A549 (cell line): Measurements from ENCODE around the gene PPTC7. TPM values are rescaled to one million over a fixed set of nuclear protein-coding genes. Genes with fewer than 3 reads are reported as not detected.
A peak's percentile ranks its signal among the peaks of the same experiment; 100 is the strongest.

ENCODE experiments used
- ATAC-seq, 2 experiments: fragments of 200-7000 bp in 1 of 2; fragments of >200 bp in 1 of 2; cut with Nextera tagmentation in 1 of 2; cut with Tn5 transposase in 1 of 2; 3 replicates each; pipeline versions ENCODE4 v1.8.0 to v1.9.1; 2018 to 2020; ENCODE audit warnings: mild to moderate bottlenecking in 1 of 2, moderate library complexity in 1 of 2
- CTCF ChIA-PET: fragments of 300-600 bp; sonication (Branson Sonifier 250); formaldehyde crosslinking; extraction: SDS; loops from one replicate; lab custom pipeline; 2021; ENCODE audit warnings: antibody characterized with exemption, inconsistent platforms; lab: Yijun Ruan, JAX
- POLR2A ChIA-PET: fragments of 350-600 bp; formaldehyde crosslinking; extraction: SDS; loops from one replicate; lab custom pipeline; 2021; ENCODE audit warnings: antibody characterized with exemption, inconsistent platforms; lab: Yijun Ruan, JAX
- DNase-seq, 2 experiments: peaks; one replicate each; pipeline versions ENCODE4 v3.0.0 to v3.0.0-alpha.2; 2011 to 2016; ENCODE audit warnings: low read depth in 1 of 2, low spot score in 1 of 2
- FAIRE-seq: peaks from 2 replicates; lab custom pipeline; 2011; peaks lifted over from hg19 to GRCh38; lab: Jason Lieb, UNC
- H3K27ac ChIP-seq, 2 experiments: fragments of >200 bp; sonication (Bioruptor Twin); formaldehyde crosslinking; 3 replicates each; pipeline ENCODE4 v1.5.1; 2016 to 2017
- H3K4me1 ChIP-seq: fragments of >200 bp; sonication (Bioruptor Twin); formaldehyde crosslinking; 3 replicates; pipeline ENCODE4 v1.6.1; 2016
- H3K4me2 ChIP-seq: fragments of >200 bp; sonication (Bioruptor Twin); formaldehyde crosslinking; 3 replicates; pipeline ENCODE4 v1.6.1; 2016
- H3K4me3 ChIP-seq: fragments of >200 bp; sonication (Bioruptor Twin); formaldehyde crosslinking; 3 replicates; pipeline ENCODE4 v1.5.1; 2016
- H3K9me3 ChIP-seq: fragments of >200 bp; sonication (Bioruptor Twin); formaldehyde crosslinking; 3 replicates; pipeline ENCODE4 v1.6.1; 2016
- BCL3 ChIP-seq: fragments of >200 bp; sonication (Bioruptor Twin); formaldehyde crosslinking; IDR thresholded peaks from 3 replicates; pipeline ENCODE4 v1.6.1; 2016
- CEBPB ChIP-seq, 2 experiments: fragments of >200 bp in 1 of 2; sonication (Bioruptor Twin) in 1 of 2; formaldehyde crosslinking in 1 of 2; IDR thresholded peaks; 2 replicates each; pipeline ENCODE4 v1.6.1; 2012 to 2016
- CHD4 ChIP-seq: fragments of 200-600 bp; sonication (generic); IDR thresholded peaks from 2 replicates; pipeline ENCODE4 v1.6.1; 2016; ENCODE audit warnings: antibody characterized with exemption, mild to moderate bottlenecking, borderline replicate concordance
- CTCF ChIP-seq: fragments of >200 bp; sonication (Bioruptor Twin); formaldehyde crosslinking; IDR thresholded peaks from 3 replicates; pipeline ENCODE4 v1.5.1; 2016
- E2F6 ChIP-seq: IDR thresholded peaks from 2 replicates; pipeline ENCODE4 v1.6.1; 2012; ENCODE audit warnings: low read depth, borderline replicate concordance
- EHF ChIP-seq: fragments of 250-450 bp; sonication (Bioruptor Pico); IDR thresholded peaks from 2 replicates; pipeline ENCODE4 v1.5.0; 2020; ENCODE audit warnings: mild to moderate bottlenecking
- EP300 ChIP-seq, 2 experiments: fragments of >200 bp; sonication (Bioruptor Twin); formaldehyde crosslinking; IDR thresholded peaks; 2 replicates in 1 of 2; 3 replicates in 1 of 2; pipeline ENCODE4 v1.6.1; 2016 to 2017
- GATA3 ChIP-seq: IDR thresholded peaks from 2 replicates; pipeline ENCODE4 v1.6.1; 2012; ENCODE audit warnings: borderline replicate concordance
- HEYL ChIP-seq: fragments of 250-450 bp; sonication (Bioruptor Pico); IDR thresholded peaks from 2 replicates; pipeline ENCODE4 v1.8.0; 2021; ENCODE audit warnings: mild to moderate bottlenecking, moderate library complexity
- HOXA7 ChIP-seq: fragments of 250-450 bp; sonication (Bioruptor Pico); IDR thresholded peaks from 2 replicates; pipeline ENCODE4 v1.5.0; 2020; ENCODE audit warnings: mild to moderate bottlenecking, moderate library complexity
- HOXB13 ChIP-seq: fragments of 250-450 bp; sonication (Bioruptor Pico); IDR thresholded peaks from 2 replicates; pipeline ENCODE4 v1.5.0; 2020; ENCODE audit warnings: low read depth, mild to moderate bottlenecking, moderate library complexity
- JUNB ChIP-seq: fragments of >200 bp; sonication (Bioruptor Twin); formaldehyde crosslinking; IDR thresholded peaks from 2 replicates; pipeline ENCODE4 v1.6.1; 2016
- KDM5A ChIP-seq: fragments of 200-600 bp; sonication (generic); IDR thresholded peaks from 2 replicates; pipeline ENCODE4 v1.6.1; 2016; ENCODE audit warnings: antibody characterized with exemption, mild to moderate bottlenecking
- MYC ChIP-seq: IDR thresholded peaks from 2 replicates; pipeline ENCODE4 v1.6.1; 2012; ENCODE audit warnings: mild to moderate bottlenecking, inconsistent platforms, low read length, improper control_type of control experiment, borderline replicate concordance
- NFE2L2 ChIP-seq: fragments of 150-350 bp; conservative IDR thresholded peaks from 2 replicates; pipeline ENCODE4 v1.6.1; 2014; ENCODE audit warnings: low read length
- NPAS2 ChIP-seq: fragments of 250-450 bp; sonication (Bioruptor Pico); IDR thresholded peaks from 2 replicates; pipeline ENCODE4 v1.8.0; 2022; ENCODE audit warnings: mild to moderate bottlenecking, moderate library complexity, borderline replicate concordance
- PHF8 ChIP-seq: fragments of 200-600 bp; sonication (generic); IDR thresholded peaks from 2 replicates; pipeline ENCODE4 v1.6.1; 2016; ENCODE audit warnings: low read depth, mild to moderate bottlenecking, antibody characterized with exemption, moderate library complexity, borderline replicate concordance
- RAD21 ChIP-seq, 2 experiments: fragments of >200 bp in 1 of 2; sonication (Bioruptor Twin) in 1 of 2; formaldehyde crosslinking in 1 of 2; IDR thresholded peaks in 1 of 2; conservative IDR thresholded peaks in 1 of 2; 2 replicates in 1 of 2; 3 replicates in 1 of 2; pipeline ENCODE4 v1.6.1; 2012 to 2018; ENCODE audit warnings: inconsistent platforms in 1 of 2
- RARB ChIP-seq: fragments of 250-450 bp; sonication (Bioruptor Pico); IDR thresholded peaks from 2 replicates; pipeline ENCODE4 v1.8.0; 2021; ENCODE audit warnings: mild to moderate bottlenecking, moderate library complexity
- RCOR1 ChIP-seq: fragments of 150-350 bp; IDR thresholded peaks from 2 replicates; pipeline ENCODE4 v1.6.1; 2014; ENCODE audit warnings: antibody characterized with exemption, low read length, low read depth
- TFCP2L1 ChIP-seq: fragments of 250-450 bp; sonication (Bioruptor Pico); IDR thresholded peaks from 2 replicates; pipeline ENCODE4 v1.5.0; 2021; ENCODE audit warnings: mild to moderate bottlenecking
- TP53 ChIP-seq: fragments of 250-450 bp; sonication (Bioruptor Pico); IDR thresholded peaks from 2 replicates; pipeline ENCODE4 v1.5.0; 2021; ENCODE audit warnings: mild to moderate bottlenecking, moderate library complexity
- USF2 ChIP-seq: fragments of 450-650 bp; IDR thresholded peaks from 2 replicates; pipeline ENCODE4 v1.6.1; 2014; ENCODE audit warnings: antibody characterized with exemption
- ZFP36 ChIP-seq: fragments of 450-650 bp; IDR thresholded peaks from 2 replicates; pipeline ENCODE4 v1.6.1; 2014; ENCODE audit warnings: borderline replicate concordance; ENCODE audit not compliant: partially characterized antibody
- ZNF302 ChIP-seq: fragments of 250-450 bp; sonication (Bioruptor Pico); IDR thresholded peaks from 2 replicates; pipeline ENCODE4 v1.9.0; 2021; ENCODE audit warnings: inconsistent platforms, mild to moderate bottlenecking, moderate library complexity
- ZSCAN20 ChIP-seq: fragments of 250-450 bp; sonication (Bioruptor Pico); IDR thresholded peaks from 2 replicates; pipeline ENCODE4 v1.8.0; 2022; ENCODE audit warnings: mild to moderate bottlenecking, moderate library complexity
- WGBS: methylation state at CpG from one replicate; pipeline ENCODE4 v1.1.6; 2017; ENCODE audit errors: missing lambda C conversion rate; 5-methylcytosine and 5-hydroxymethylcytosine counted together
- polyA plus RNA-seq, 4 experiments: library from polyadenylated mRNA; depleted of rRNA in 3 of 4; stranded (reverse); fragments of >200 nt; fragmentation: RNase III in 1 of 4; extraction: RNeasy Plus Mini Kit Qiagen cat#74134 plus additional on column Dnase treatment in 1 of 4; gene quantifications; 2 replicates in 3 of 4; 3 replicates in 1 of 4; pipeline ENCODE4 v1.2.3, GENCODE V29; 2011 to 2017

Gene PPTC7
- polyA plus RNA-seq, 2 of the 4 experiments (the other 2 are of a cell fraction): 15.1 to 30.3 TPM

- peak overlapping the region in 1 of 2 experiments; percentile 34; a peak in 1 of 6 replicates for H3K27ac ChIP-seq
- no peak overlapping the region for H3K4me2 ChIP-seq
- no peaks in the 10 kb centered on the region for H3K9me3 ChIP-seq
- ATAC-seq (no peak), FAIRE-seq (no peak), DNase-seq (no peak)
- CTCF ChIA-PET: interaction anchor here (0.6 to 3.4 kb wide), 4 partner anchors 12 to 930 kb away, joined by 3 to 13 read pairs (median 6); partner anchors contain the start of gene ARPC3
- H3K4me1 ChIP-seq: peaks cover 24% of the 10 kb centered on the region
- POLR2A ChIA-PET: no interaction called here
- TF ChIP-seq MYC (no peak), USF2 (no peak), GATA3 (no peak), CEBPB (IDR thresholded peaks at IDR 0.05) (no peak), ZSCAN20 (CRISPR knock-in tag) (no peak), HOXA7 (CRISPR knock-in tag) (no peak), RAD21 (conservative IDR thresholded peaks at IDR 0.05 in 1 of 2, IDR thresholded peaks at IDR 0.05 in 1 of 2) (no peak), KDM5A (no peak), E2F6 (no peak), JUNB (no peak), ZFP36 (no peak), BCL3 (no peak)
- WGBS: 94% methylated on average over 7 of the region's 7 CpGs
- H3K4me3 ChIP-seq: no peak overlapping the region
Measured at GRCh38 chr12:110543252-110543959, 39.7 kb downstream of the PPTC7 start.

- FAIRE-seq (no peak), ATAC-seq (no peak), DNase-seq (no peak)
- CTCF ChIA-PET: interaction anchor here (0.9 to 2.4 kb wide), 7 partner anchors 9 to 62 kb away, joined by 3 to 14 read pairs (median 5); no protein-coding TSS in a partner anchor
- 88% methylated on average over 8 of the region's 8 CpGs for WGBS
- POLR2A ChIA-PET: no interaction called here
- no peaks in the 10 kb centered on the region for H3K9me3 ChIP-seq
- peaks cover 3% of the 10 kb centered on the region; the same call in 2 of the 3 replicates for H3K4me1 ChIP-seq
- TF ChIP-seq EHF (CRISPR knock-in tag) (no peak), RARB (CRISPR knock-in tag) (no peak), PHF8 (no peak), HEYL (CRISPR knock-in tag) (no peak), E2F6 (no peak), JUNB (no peak), TFCP2L1 (CRISPR knock-in tag) (no peak), EP300 (IDR thresholded peaks at IDR 0.05) (no peak), KDM5A (no peak), CHD4 (no peak), HOXB13 (CRISPR knock-in tag) (no peak), NPAS2 (CRISPR knock-in tag) (no peak), CTCF (no peak), NFE2L2 (no peak), TP53 (CRISPR knock-in tag) (no peak), MYC (no peak), RCOR1 (no peak), ZNF302 (CRISPR knock-in tag) (no peak), CEBPB (IDR thresholded peaks at IDR 0.05) (no peak)
- H3K4me2 ChIP-seq: no peak overlapping the region
- no peak overlapping the region for H3K4me3 ChIP-seq
- H3K27ac ChIP-seq: no peak overlapping the region
Measured at GRCh38 chr12:110540048-110540447, 43.1 kb downstream of the PPTC7 start.
